Duodenal mucosa (tissue), 2 donors: ENCODE measurements around the gene CHD8.

Experiments
- H3K27ac ChIP-seq: one replicate; pipeline ENCODE4 v1.7.0; 2013; ENCODE audit warnings: low read depth, low read length
- H3K27me3 ChIP-seq, 2 donors: one replicate each; pipeline ENCODE4 v1.7.0; 2013; ENCODE audit warnings: low read length in 2 of 2, control low read depth in 1 of 2; ENCODE audit not compliant: insufficient read depth in 2 of 2, control insufficient read depth in 1 of 2
- H3K36me3 ChIP-seq, 2 donors: one replicate each; pipeline ENCODE4 v1.7.0; 2013; ENCODE audit warnings: low read length in 2 of 2, control low read depth in 1 of 2; ENCODE audit not compliant: insufficient read depth in 2 of 2, control insufficient read depth in 1 of 2
- H3K4me1 ChIP-seq, 2 donors: one replicate each; pipeline ENCODE4 v1.7.0; 2013; ENCODE audit warnings: low read length in 2 of 2, control low read depth in 1 of 2; ENCODE audit not compliant: insufficient read depth in 2 of 2, control insufficient read depth in 1 of 2
- H3K4me3 ChIP-seq, 2 donors: one replicate each; pipeline ENCODE4 v1.7.0; 2013; ENCODE audit warnings: low read length in 2 of 2, low read depth in 1 of 2
- H3K9ac ChIP-seq, 2 donors: one replicate each; pipeline ENCODE4 v1.7.0; 2013; ENCODE audit warnings: low read length in 2 of 2, low read depth in 1 of 2
- H3K9me3 ChIP-seq, 2 donors: one replicate each; pipeline ENCODE4 v1.7.0; 2013; ENCODE audit warnings: low read length in 2 of 2, control low read depth in 1 of 2; ENCODE audit not compliant: control insufficient read depth in 1 of 2

CHD8 gene

GRCh38 chr14:21436567-21437062 is 19.3 kb downstream of the CHD8 start:
- no peaks in the 10 kb centered on the region for H3K9me3 ChIP-seq
- peak overlapping the region; percentile 37 for H3K27ac ChIP-seq
- H3K36me3 ChIP-seq: peaks cover under 1 to 3% of the 10 kb centered on the region in 2 donors
- H3K27me3 ChIP-seq: no peaks in the 10 kb centered on the region
- peak overlapping the region; percentile 91 to 96 for H3K4me3 ChIP-seq
- H3K4me1 ChIP-seq: peaks cover 10 to 15% of the 10 kb centered on the region in 2 donors
- H3K9ac ChIP-seq: peak overlapping the region; percentile 73 to 85

- Histone ChIP-seq H3K9ac (no peak overlapping the region), H3K27ac (no peak overlapping the region), H3K36me3 (peaks cover 33 to 56% of the 10 kb centered on the region in 2 donors), H3K9me3 (no peaks in the 10 kb centered on the region), H3K27me3 (no peaks in the 10 kb centered on the region), H3K4me1 (peaks cover 3 to 6% of the 10 kb centered on the region in 2 donors), H3K4me3 (no peak overlapping the region)
Measured at GRCh38 chr14:21431126-21431525, 24.8 kb downstream of the CHD8 start.

- Histone ChIP-seq H3K27me3 (no peaks in the 10 kb centered on the region), H3K36me3 (peaks cover 48 to 74% of the 10 kb centered on the region in 2 donors)
Measured at GRCh38 chr14:21428930-21429329, 27.0 kb downstream of the CHD8 start.

GRCh38 chr14:21426692-21427091 is 29.2 kb downstream of the CHD8 start:
- Histone ChIP-seq H3K27ac (no peak overlapping the region), H3K9me3 (no peaks in the 10 kb centered on the region), H3K4me3 (no peak overlapping the region), H3K36me3 (peaks cover 60 to 93% of the 10 kb centered on the region in 2 donors), H3K9ac (no peak overlapping the region), H3K4me1 (no peaks in the 10 kb centered on the region), H3K27me3 (no peaks in the 10 kb centered on the region)

More at GRCh38 chr14:21428930-21429329, 27.0 kb downstream of the CHD8 start:
- Histone ChIP-seq H3K9me3 (no peaks in the 10 kb centered on the region), H3K9ac (no peak overlapping the region), H3K4me1 (no peaks in the 10 kb centered on the region), H3K27ac (no peak overlapping the region), H3K4me3 (no peak overlapping the region)

- peaks cover 33 to 58% of the 10 kb centered on the region in 2 donors for H3K36me3 ChIP-seq
- no peaks in the 10 kb centered on the region for H3K9me3 ChIP-seq
- H3K4me3 ChIP-seq: no peak overlapping the region
Measured at GRCh38 chr14:21419528-21419927, 36.4 kb downstream of the CHD8 start.

GRCh38 chr14:21415329-21415728 is 40.6 kb downstream of the CHD8 start:
- Histone ChIP-seq H3K27me3 (no peaks in the 10 kb centered on the region), H3K9ac (no peak overlapping the region), H3K4me3 (no peak overlapping the region), H3K4me1 (no peaks in the 10 kb centered on the region), H3K27ac (no peak overlapping the region), H3K9me3 (no peaks in the 10 kb centered on the region), H3K36me3 (peaks cover 41 to 58% of the 10 kb centered on the region in 2 donors)

More at GRCh38 chr14:21419528-21419927, 36.4 kb downstream of the CHD8 start:
- H3K9ac ChIP-seq: no peak overlapping the region
- H3K27ac ChIP-seq: no peak overlapping the region
- H3K4me1 ChIP-seq: no peaks in the 10 kb centered on the region
- H3K27me3 ChIP-seq: no peaks in the 10 kb centered on the region

- no peak overlapping the region for H3K27ac ChIP-seq
- no peak overlapping the region for H3K4me3 ChIP-seq
- no peak overlapping the region for H3K9ac ChIP-seq
- peaks cover 45 to 61% of the 10 kb centered on the region in 2 donors for H3K36me3 ChIP-seq
- H3K27me3 ChIP-seq: no peaks in the 10 kb centered on the region
- no peaks in the 10 kb centered on the region for H3K9me3 ChIP-seq
- no peaks in the 10 kb centered on the region for H3K4me1 ChIP-seq
Measured at GRCh38 chr14:21414137-21414631, 41.7 kb downstream of the CHD8 start.

GRCh38 chr14:21408147-21408546 is 47.8 kb downstream of the CHD8 start:
- no peaks in the 10 kb centered on the region for H3K9me3 ChIP-seq
- H3K36me3 ChIP-seq: peaks cover 63 to 95% of the 10 kb centered on the region in 2 donors
- no peaks in the 10 kb centered on the region for H3K4me1 ChIP-seq
- no peak overlapping the region for H3K9ac ChIP-seq
- H3K27me3 ChIP-seq: no peaks in the 10 kb centered on the region
- no peak overlapping the region for H3K27ac ChIP-seq
- H3K4me3 ChIP-seq: no peak overlapping the region

- Histone ChIP-seq H3K9ac (no peak overlapping the region), H3K9me3 (no peaks in the 10 kb centered on the region), H3K27me3 (no peaks in the 10 kb centered on the region), H3K27ac (no peak overlapping the region), H3K4me3 (no peak overlapping the region), H3K36me3 (peaks cover 70 to 98% of the 10 kb centered on the region in 2 donors), H3K4me1 (no peaks in the 10 kb centered on the region)
Measured at GRCh38 chr14:21406213-21406612, 49.7 kb downstream of the CHD8 start.

- Histone ChIP-seq H3K27me3 (no peaks in the 10 kb centered on the region), H3K36me3 (peaks cover 76 to 98% of the 10 kb centered on the region in 2 donors), H3K9me3 (no peaks in the 10 kb centered on the region), H3K9ac (no peak overlapping the region), H3K27ac (no peak overlapping the region), H3K4me1 (no peaks in the 10 kb centered on the region), H3K4me3 (no peak overlapping the region)
Measured at GRCh38 chr14:21405097-21405496, 50.8 kb downstream of the CHD8 start.
